AG10803 (cell line): ENCODE measurements around the gene ADAMTSL3.

Experiments used
- DNase-seq: peaks from one replicate; pipeline ENCODE4 v3.0.0; 2010; ENCODE audit warnings: low read depth
- H3K4me3 ChIP-seq: 2 replicates; pipeline ENCODE4 v1.5.1; 2011; ENCODE audit warnings: mild to moderate bottlenecking, low read length, control low read depth
- TF ChIP-seq, protein P1 (sequence below): conservative IDR thresholded peaks from 2 replicates; pipeline ENCODE4 v1.5.1; 2011; ENCODE audit warnings: mild to moderate bottlenecking, low read length, control low read depth, inconsistent platforms

ADAMTSL3 gene

DNA sequence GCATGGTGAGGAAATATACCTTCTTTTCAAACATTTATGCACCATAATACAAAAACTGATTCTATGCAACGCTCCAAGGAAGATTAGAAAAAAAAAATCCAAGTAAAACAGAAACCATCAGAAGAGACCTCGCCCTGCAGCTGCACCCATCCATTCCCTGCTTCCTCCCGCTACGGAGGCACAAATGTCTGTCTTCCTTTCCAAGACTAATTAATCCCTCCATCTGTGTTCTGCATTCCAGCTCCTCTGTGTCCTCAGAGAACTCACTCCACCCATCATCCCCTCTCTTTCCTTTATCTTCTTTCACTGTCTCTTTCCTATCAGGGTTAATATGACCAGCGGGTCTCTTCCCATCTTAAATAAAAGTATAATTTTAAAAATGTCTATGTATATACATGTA, 196.1 kb downstream of the ADAMTSL3 start:
- TF ChIP-seq, protein P1, sequence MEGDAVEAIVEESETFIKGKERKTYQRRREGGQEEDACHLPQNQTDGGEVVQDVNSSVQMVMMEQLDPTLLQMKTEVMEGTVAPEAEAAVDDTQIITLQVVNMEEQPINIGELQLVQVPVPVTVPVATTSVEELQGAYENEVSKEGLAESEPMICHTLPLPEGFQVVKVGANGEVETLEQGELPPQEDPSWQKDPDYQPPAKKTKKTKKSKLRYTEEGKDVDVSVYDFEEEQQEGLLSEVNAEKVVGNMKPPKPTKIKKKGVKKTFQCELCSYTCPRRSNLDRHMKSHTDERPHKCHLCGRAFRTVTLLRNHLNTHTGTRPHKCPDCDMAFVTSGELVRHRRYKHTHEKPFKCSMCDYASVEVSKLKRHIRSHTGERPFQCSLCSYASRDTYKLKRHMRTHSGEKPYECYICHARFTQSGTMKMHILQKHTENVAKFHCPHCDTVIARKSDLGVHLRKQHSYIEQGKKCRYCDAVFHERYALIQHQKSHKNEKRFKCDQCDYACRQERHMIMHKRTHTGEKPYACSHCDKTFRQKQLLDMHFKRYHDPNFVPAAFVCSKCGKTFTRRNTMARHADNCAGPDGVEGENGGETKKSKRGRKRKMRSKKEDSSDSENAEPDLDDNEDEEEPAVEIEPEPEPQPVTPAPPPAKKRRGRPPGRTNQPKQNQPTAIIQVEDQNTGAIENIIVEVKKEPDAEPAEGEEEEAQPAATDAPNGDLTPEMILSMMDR: no peak
- DNase-seq: no peak
- H3K4me3 ChIP-seq: no peak overlapping the region

DNA sequence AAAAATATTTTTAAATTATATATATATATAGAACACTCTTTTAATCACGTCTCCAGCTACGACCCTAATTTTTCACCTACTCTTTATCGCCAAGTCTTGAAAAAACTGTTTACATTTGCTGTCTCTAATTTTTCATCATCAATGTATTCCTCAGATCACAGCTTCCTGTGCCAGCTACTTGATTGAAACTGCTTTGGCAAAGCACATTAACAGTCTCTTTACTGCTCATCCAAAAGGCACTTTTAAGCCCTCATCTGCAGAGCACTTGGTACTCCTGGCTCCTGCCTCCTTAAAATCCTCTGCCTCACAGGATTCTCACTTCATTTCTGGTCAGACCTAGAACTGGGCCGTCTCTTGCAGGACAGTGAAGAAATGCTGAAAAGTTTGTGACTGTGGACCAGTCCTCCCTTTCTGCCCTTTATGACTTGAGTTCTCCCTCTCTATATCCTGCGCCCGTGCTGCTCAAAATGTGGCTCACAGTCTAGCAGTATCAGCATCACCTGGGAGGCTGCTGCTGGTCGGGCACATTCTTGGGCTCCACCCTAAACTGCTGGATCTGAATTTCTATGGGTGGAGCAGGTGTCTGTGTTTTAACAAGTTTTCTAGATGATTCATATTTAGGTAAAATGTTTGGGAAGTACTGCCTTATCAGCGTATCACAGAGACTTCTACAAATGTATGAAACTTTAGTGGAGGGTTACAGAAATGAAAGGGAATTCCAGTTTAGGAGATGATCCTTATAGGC, 196.8 kb downstream of the ADAMTSL3 start:
- no peak for DNase-seq
- no peak overlapping the region for H3K4me3 ChIP-seq
- TF ChIP-seq, protein P1: no peak

DNA sequence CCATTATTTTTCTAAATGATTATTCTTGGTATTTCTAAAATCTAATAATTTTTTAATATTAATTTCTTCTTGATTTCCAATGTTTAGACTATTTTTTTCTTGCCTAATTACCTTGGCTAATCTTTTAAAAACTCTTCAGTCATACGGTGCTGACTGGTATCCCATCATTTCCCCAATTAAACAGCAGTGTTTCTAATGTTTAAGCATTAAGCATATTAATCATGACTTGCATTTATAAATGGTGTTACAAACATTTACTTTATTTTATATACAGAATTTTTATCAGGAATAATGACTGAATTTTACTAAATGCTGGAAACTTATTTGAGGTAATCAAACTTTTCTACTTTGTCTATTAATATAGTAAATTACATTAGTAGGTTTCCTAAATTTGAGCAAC, 199.3 kb downstream of the ADAMTSL3 start:
- TF ChIP-seq, protein P1: no peak
- no peak overlapping the region for H3K4me3 ChIP-seq
- DNase-seq: no peak

DNA sequence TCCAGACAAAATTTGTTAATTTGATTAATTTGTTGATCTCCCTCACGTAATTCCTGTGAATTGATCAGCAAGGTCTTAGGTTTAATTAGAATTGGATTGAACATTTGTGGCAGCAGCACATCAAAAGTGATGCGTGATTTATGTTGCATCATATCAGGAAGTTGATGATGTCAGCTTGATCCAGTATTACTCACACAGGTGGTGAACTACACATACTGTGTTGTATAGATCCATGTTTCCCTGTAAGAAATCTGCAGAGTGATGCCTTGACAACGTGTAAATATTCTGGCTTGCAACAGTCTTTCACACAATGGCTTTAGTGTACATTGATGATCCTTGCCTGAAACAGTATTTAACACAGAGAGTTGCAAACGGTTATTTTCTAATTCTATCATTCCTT, 200.4 kb downstream of the ADAMTSL3 start:
- DNase-seq: no peak
- TF ChIP-seq, protein P1: no peak
- no peak overlapping the region for H3K4me3 ChIP-seq

DNA sequence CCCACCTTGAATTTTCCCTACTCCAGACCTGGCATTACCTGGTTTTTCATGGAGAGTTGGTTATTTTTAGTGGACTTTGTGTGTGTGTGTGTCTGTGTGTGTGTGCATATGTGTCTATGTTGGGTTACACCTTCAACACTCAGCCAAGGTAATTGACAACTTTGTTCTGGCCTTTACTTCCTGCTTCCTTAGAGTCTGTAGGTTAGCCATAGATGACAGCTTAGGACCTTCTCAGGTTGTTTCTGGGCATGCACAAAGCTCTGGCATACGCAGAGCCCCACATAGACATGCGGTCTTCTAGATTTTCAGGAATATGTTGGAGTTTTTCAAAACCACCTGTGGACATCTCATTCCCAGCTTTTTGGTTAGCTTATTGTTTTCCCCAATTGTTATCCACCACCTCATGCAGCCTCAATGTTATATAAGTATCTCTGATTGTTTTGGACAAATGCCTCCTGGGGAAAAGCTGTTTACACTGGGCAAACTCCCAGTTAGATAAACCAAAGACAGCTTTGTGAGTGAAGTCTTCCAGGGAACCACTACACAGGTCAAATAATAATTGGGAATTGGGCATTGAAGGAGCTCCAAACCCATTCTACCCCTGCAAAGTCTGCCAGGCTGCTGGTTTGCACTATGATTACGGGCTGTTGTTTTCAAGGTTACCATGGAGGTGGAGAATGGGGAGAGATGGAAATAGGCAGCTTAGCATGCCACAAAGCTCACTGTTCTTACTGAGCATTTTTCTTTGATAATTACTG, 201.2 kb downstream of the ADAMTSL3 start:
- TF ChIP-seq, protein P1: no peak
- DNase-seq: no peak

DNA sequence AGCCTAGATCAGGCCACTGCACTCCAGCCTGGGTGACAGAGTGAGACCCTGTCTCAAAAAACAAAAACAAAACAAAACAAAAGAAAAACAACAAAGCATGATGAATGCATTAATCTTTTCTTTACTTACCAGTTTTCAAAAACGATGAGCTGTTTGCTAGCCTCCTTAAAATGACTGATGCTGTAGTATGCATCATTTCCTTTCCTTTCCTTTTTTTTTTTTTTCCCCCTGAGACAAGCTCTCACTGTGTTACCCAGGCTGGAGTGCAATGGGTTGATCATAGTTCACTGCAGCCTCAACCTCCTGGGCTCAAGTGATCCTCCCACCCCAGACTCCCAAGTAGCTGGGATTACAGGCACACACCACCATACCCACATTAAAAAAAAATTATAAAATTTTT, 202.0 kb downstream of the ADAMTSL3 start:
- TF ChIP-seq, protein P1: no peak

More for the DNA sequence above, 201.2 kb downstream of the ADAMTSL3 start:
- no peak overlapping the region for H3K4me3 ChIP-seq

DNA sequence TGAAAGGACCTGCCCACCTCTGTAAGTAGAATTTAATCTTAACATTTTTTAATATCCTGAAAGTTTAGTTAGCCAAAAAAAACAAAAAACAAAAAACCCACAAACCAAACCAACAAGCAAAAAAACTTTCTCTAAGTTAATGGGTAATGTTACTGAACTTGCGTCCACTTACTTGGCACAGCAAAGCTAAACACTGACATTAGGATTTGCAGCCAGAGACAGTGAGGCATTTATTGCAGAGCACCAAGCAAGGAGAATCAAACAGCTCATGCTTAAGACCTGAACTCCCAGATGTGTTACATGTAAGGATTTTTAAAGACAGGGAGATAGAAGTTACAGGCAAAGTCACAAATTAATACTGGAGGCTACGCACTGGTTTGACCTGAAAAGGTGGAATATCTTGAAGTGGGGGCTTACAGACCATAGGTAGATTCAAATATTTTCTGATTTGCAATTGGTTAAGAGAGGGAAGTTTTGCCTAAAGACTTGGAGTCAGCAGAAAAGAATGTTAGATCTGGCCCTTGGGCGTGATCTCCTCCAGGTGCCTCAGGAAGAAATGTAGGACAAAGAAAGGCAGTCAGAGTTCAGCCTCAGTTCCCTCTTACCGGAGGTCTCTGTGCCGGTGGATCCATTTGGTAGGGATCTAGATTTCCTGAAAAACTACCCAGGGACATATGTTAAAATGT, 205.0 kb downstream of the ADAMTSL3 start:
- DNase-seq: no peak
- TF ChIP-seq, protein P1: no peak
- no peak overlapping the region for H3K4me3 ChIP-seq

More for the DNA sequence above, 202.0 kb downstream of the ADAMTSL3 start:
- H3K4me3 ChIP-seq: no peak overlapping the region
- no peak for DNase-seq
